Measurements from ENCODE around the gene CLEC16A.

The CLEC16A gene

DNA sequence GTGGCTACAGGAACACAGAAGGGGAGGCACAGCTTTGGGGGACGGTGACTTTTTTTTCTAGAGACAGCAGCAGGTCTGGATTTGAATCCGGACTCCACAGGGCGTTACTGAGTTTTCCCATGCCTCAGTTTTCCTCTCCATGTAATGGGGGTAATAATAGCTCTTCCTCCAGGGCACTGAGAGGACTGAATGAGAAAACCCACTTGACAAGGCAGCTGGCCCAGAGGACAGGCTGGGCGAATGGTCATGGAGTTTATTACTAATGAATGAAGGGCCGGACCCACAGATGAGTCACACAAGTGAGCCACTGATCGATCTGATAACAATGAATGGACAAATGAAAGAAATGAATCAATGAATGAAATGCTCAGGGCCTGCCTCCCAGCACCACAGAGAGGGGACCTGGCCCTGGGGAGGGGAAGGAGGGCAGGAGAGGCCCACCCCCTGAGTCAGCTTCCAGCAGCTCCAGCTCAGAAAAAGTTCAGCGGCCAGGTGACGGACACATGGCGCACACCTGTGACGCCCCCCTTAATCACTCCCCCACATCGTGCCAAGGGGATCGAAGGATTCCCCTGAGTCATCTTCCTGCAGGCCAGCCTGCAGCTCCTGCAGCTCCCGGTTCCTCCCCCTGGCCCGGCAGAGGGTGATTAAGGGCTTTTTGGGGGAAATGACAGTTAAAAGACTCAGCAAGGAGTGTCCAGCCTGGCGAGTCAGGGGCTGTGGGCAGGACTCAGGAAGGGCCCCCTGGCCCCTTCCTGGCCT is 257.3 kb downstream of the CLEC16A start:
- DNase-seq (ENCODE audit: low read depth in 1 of 2, low spot score in 1 of 2), result peak; percentile 52 to 63
- TF ChIP-seq POLR2AphosphoS5 (IDR thresholded peaks at IDR 0.05; ENCODE audit: low read depth) (peak; percentile 36; the same call in 1 of the 2 replicates), SPI1 (IDR thresholded peaks at IDR 0.05; ENCODE audit: borderline replicate concordance, low read depth) (peak; percentile 71; the same call in 1 of the 2 replicates)
- TF ChIP-seq, protein P1, sequence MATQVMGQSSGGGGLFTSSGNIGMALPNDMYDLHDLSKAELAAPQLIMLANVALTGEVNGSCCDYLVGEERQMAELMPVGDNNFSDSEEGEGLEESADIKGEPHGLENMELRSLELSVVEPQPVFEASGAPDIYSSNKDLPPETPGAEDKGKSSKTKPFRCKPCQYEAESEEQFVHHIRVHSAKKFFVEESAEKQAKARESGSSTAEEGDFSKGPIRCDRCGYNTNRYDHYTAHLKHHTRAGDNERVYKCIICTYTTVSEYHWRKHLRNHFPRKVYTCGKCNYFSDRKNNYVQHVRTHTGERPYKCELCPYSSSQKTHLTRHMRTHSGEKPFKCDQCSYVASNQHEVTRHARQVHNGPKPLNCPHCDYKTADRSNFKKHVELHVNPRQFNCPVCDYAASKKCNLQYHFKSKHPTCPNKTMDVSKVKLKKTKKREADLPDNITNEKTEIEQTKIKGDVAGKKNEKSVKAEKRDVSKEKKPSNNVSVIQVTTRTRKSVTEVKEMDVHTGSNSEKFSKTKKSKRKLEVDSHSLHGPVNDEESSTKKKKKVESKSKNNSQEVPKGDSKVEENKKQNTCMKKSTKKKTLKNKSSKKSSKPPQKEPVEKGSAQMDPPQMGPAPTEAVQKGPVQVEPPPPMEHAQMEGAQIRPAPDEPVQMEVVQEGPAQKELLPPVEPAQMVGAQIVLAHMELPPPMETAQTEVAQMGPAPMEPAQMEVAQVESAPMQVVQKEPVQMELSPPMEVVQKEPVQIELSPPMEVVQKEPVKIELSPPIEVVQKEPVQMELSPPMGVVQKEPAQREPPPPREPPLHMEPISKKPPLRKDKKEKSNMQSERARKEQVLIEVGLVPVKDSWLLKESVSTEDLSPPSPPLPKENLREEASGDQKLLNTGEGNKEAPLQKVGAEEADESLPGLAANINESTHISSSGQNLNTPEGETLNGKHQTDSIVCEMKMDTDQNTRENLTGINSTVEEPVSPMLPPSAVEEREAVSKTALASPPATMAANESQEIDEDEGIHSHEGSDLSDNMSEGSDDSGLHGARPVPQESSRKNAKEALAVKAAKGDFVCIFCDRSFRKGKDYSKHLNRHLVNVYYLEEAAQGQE (IDR thresholded peaks at IDR 0.05; ENCODE audit: insufficient replicate concordance, low read depth), result peak; percentile 27
- TF ChIP-seq, protein P2, sequence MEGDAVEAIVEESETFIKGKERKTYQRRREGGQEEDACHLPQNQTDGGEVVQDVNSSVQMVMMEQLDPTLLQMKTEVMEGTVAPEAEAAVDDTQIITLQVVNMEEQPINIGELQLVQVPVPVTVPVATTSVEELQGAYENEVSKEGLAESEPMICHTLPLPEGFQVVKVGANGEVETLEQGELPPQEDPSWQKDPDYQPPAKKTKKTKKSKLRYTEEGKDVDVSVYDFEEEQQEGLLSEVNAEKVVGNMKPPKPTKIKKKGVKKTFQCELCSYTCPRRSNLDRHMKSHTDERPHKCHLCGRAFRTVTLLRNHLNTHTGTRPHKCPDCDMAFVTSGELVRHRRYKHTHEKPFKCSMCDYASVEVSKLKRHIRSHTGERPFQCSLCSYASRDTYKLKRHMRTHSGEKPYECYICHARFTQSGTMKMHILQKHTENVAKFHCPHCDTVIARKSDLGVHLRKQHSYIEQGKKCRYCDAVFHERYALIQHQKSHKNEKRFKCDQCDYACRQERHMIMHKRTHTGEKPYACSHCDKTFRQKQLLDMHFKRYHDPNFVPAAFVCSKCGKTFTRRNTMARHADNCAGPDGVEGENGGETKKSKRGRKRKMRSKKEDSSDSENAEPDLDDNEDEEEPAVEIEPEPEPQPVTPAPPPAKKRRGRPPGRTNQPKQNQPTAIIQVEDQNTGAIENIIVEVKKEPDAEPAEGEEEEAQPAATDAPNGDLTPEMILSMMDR (IDR thresholded peaks at IDR 0.05; ENCODE audit: insufficient read depth, low read length), result no peak
- Histone ChIP-seq H3K4me3 (replicated peaks; ENCODE audit: insufficient read depth, low read length) (no peak overlapping the region), H3K27me3 (ENCODE audit: insufficient read depth, poor library complexity, severe bottlenecking) (no peaks in the 10 kb centered on the region), H3K27ac (replicated peaks) (peak overlapping the region; percentile 65)

GRCh38 chr16:11202260-11203091 is 258.1 kb downstream of the CLEC16A start:
- no peak for DNase-seq (ENCODE audit: low read depth in 1 of 2, low spot score in 1 of 2)
- TF ChIP-seq GABPA (IDR thresholded peaks at IDR 0.05; ENCODE audit: low read depth) (no peak), SPI1 (IDR thresholded peaks at IDR 0.05; ENCODE audit: borderline replicate concordance, low read depth) (no peak), POLR2AphosphoS5 (IDR thresholded peaks at IDR 0.05; ENCODE audit: low read depth) (no peak)
- TF ChIP-seq, protein P2 (IDR thresholded peaks at IDR 0.05; ENCODE audit: insufficient read depth, low read length), result no peak
- TF ChIP-seq, protein P1 (IDR thresholded peaks at IDR 0.05; ENCODE audit: insufficient replicate concordance, low read depth), result no peak
- Histone ChIP-seq H3K27me3 (ENCODE audit: insufficient read depth, poor library complexity, severe bottlenecking) (no peaks in the 10 kb centered on the region), H3K4me3 (replicated peaks; ENCODE audit: insufficient read depth, low read length) (no peak overlapping the region), H3K27ac (replicated peaks) (peak overlapping the region; percentile 65)

GRCh38 chr16:11203111-11203623 is 258.8 kb downstream of the CLEC16A start:
- DNase-seq (ENCODE audit: low read depth in 1 of 2, low spot score in 1 of 2), result no peak
- Histone ChIP-seq H3K27ac (replicated peaks) (no peak overlapping the region), H3K27me3 (ENCODE audit: insufficient read depth, poor library complexity, severe bottlenecking) (no peaks in the 10 kb centered on the region), H3K4me3 (replicated peaks; ENCODE audit: insufficient read depth, low read length) (no peak overlapping the region)
- TF ChIP-seq GABPA (IDR thresholded peaks at IDR 0.05; ENCODE audit: low read depth) (no peak), SPI1 (IDR thresholded peaks at IDR 0.05; ENCODE audit: borderline replicate concordance, low read depth) (no peak), POLR2AphosphoS5 (IDR thresholded peaks at IDR 0.05; ENCODE audit: low read depth) (no peak)
- TF ChIP-seq, protein P2 (IDR thresholded peaks at IDR 0.05; ENCODE audit: insufficient read depth, low read length), result no peak
- TF ChIP-seq, protein P1 (IDR thresholded peaks at IDR 0.05; ENCODE audit: insufficient replicate concordance, low read depth), result no peak

Data from HL-60 (cell line).